BJ (cell line): ENCODE data around the gene DENND2D. TPM values are rescaled to one million over a fixed set of nuclear protein-coding genes. Genes with fewer than 3 reads are reported as not detected.

Experiments used
- CTCF ChIA-PET: fragments of 350-600 bp; formaldehyde crosslinking; extraction: SDS; loops from one replicate; lab custom pipeline; 2021; ENCODE audit warnings: antibody characterized with exemption, inconsistent platforms; lab: Yijun Ruan, JAX
- POLR2A ChIA-PET: fragments of 300-600 bp; sonication (Branson Sonifier 250); formaldehyde crosslinking; extraction: SDS; loops from one replicate; lab custom pipeline; 2021; ENCODE audit warnings: antibody characterized with exemption; lab: Charles Lee
- DNase-seq: peaks from one replicate; pipeline ENCODE4 v3.0.0-alpha.2; 2011; ENCODE audit warnings: low read depth
- H3K27me3 ChIP-seq: 2 replicates; pipeline ENCODE4 v1.6.0; 2011; ENCODE audit warnings: low read length; ENCODE audit not compliant: control insufficient read depth, insufficient read depth
- H3K36me3 ChIP-seq: 2 replicates; pipeline ENCODE4 v1.5.1; 2011; ENCODE audit warnings: low read length; ENCODE audit not compliant: control insufficient read depth, insufficient read depth
- H3K4me3 ChIP-seq: 2 replicates; pipeline ENCODE4 v1.5.1; 2011; ENCODE audit warnings: low read depth, mild to moderate bottlenecking, control low read depth, low read length
- polyA plus RNA-seq: library from polyadenylated mRNA; depleted of rRNA; stranded (reverse); fragments of >200 nt; gene quantifications from 2 replicates; pipeline ENCODE4 v1.2.3, GENCODE V29; 2011
- TF ChIP-seq, protein P1 (sequence below): IDR thresholded peaks from 2 replicates; pipeline ENCODE4 v1.5.1; 2011; ENCODE audit warnings: low read depth, mild to moderate bottlenecking, control low read depth, inconsistent platforms, low read length, moderate library complexity; ENCODE audit not compliant: insufficient read depth

Gene DENND2D
- polyA plus RNA-seq, 1 experiment, result 3.9 TPM

DNA sequence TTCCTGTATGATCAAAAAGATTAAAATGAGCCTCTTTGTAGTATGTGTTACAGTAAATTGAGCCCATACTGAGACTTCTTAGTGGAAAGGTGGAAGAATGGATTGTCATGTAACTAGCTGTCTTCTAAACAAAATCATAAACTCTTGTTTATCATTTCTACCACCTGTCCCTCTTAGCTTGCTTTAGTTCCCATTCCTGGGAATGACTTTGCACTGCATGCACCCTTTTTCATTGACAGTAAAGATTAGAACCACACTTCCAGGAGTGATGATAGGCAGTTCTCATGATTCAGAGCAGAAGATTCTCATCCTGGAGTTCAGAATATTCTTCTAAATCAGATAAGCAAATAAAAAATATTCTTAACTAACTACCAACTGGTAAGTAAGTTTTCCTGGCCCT is 28.0 kb downstream of the DENND2D start:
- DNase-seq, result no peak
- Histone ChIP-seq H3K27me3 (no peaks in the 10 kb centered on the region), H3K4me3 (no peak overlapping the region), H3K36me3 (no peaks in the 10 kb centered on the region)
- CTCF ChIA-PET, result no interaction called here
- TF ChIP-seq, protein P1, sequence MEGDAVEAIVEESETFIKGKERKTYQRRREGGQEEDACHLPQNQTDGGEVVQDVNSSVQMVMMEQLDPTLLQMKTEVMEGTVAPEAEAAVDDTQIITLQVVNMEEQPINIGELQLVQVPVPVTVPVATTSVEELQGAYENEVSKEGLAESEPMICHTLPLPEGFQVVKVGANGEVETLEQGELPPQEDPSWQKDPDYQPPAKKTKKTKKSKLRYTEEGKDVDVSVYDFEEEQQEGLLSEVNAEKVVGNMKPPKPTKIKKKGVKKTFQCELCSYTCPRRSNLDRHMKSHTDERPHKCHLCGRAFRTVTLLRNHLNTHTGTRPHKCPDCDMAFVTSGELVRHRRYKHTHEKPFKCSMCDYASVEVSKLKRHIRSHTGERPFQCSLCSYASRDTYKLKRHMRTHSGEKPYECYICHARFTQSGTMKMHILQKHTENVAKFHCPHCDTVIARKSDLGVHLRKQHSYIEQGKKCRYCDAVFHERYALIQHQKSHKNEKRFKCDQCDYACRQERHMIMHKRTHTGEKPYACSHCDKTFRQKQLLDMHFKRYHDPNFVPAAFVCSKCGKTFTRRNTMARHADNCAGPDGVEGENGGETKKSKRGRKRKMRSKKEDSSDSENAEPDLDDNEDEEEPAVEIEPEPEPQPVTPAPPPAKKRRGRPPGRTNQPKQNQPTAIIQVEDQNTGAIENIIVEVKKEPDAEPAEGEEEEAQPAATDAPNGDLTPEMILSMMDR, result no peak
- POLR2A ChIA-PET, result no interaction called here

DNA sequence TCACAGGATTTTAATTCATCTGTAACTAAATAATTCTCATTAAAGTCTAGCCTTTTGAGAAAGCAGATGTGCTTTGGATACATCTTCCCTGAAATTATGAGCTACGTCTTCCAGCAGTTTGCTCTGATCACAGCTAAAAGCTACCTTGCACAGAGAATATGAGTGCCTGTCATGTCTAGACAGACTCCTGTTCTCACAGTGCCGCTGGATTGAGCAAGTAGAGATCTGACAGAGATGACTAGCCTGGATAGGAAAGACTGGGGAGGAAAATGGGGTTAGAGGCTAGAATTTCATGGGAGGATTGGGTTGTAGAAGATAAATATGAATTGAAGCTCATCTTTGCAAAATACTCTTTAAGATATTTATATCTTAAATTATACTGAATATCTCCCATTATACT is 36.3 kb downstream of the DENND2D start:
- POLR2A ChIA-PET, result no interaction called here
- DNase-seq, result no peak
- TF ChIP-seq, protein P1, result no peak
- H3K27me3 ChIP-seq, result no peaks in the 10 kb centered on the region
- CTCF ChIA-PET, result no interaction called here
- no peak overlapping the region for H3K4me3 ChIP-seq
- H3K36me3 ChIP-seq, result no peaks in the 10 kb centered on the region

DNA sequence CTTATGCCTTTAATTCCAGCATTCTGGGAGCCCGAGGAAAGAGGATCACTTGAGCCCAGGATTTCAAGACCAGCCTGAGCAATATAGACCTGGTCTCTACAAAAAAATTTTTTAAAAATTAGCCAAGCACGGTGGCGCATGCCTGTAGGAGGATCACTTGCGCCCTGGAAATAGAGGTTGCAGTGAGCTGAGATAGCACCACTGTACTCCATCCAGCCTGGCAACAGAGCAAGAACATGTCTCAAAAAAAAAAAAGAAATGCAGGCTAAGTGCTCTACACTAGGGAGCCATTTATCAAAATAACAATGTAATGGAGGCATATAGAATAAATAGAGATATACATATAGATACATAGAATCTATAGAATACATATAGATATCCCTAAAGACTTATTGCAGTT is 37.1 kb downstream of the DENND2D start:
- DNase-seq, result no peak
- Histone ChIP-seq H3K4me3 (no peak overlapping the region), H3K36me3 (no peaks in the 10 kb centered on the region), H3K27me3 (no peaks in the 10 kb centered on the region)
- TF ChIP-seq, protein P1, result no peak
- ChIA-PET POLR2A (no interaction called here), CTCF (no interaction called here)

DNA sequence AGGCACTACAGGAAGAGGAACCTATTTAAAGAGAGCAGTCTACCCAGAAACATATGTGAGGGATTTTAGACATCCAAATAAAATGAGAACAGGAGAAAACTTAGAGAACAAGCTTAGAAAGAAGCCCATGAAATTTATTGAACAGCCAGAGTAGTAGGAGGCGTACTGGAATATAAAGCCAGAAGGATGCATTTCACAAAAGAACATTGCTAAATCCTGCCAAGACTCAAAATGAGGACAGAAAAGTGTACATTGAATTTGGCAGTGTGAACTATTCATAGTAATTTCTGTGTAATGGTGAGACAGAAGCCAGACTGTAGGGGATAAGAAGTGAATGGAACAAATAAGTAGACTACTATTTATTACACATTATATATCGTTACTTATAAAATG is 38.0 kb downstream of the DENND2D start:
- no peak overlapping the region for H3K4me3 ChIP-seq
- H3K36me3 ChIP-seq, result no peaks in the 10 kb centered on the region
- TF ChIP-seq, protein P1, result no peak
- DNase-seq, result no peak
- no peaks in the 10 kb centered on the region for H3K27me3 ChIP-seq
- CTCF ChIA-PET, result no interaction called here
- POLR2A ChIA-PET, result no interaction called here

DNA sequence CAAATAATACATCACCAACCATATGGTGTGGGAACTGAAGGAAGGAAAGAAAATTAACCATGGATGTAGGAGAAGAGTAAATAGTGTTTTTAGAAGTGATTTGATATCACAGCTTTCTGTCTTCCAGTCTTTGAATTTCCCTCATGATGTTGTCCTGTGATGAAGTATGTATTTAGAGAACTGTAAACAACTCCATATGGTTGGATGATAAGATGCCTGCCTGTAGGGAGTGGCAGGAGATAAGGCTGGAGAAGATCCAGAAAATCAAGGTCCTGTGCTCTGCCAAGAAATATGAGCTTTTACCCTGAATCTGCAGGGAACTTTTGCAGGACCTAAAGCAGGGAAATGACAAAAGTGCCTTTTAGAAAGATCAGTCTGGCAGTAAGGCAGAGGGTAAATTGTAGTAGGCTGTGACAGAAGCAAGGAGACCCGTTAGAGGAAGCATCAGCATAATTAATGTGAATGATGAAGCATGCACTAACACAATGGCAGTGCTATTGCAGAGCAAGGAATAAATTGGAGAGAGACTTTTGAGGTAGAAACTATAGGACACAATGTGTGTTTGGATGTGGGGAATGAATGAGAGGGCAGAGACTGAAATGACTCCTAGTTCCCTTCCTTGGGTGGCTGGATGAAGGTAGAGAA is 38.5 kb downstream of the DENND2D start:
- no peaks in the 10 kb centered on the region for H3K36me3 ChIP-seq
- ChIA-PET POLR2A (no interaction called here), CTCF (no interaction called here)
- no peak for DNase-seq
- H3K4me3 ChIP-seq, result no peak overlapping the region
- TF ChIP-seq, protein P1, result no peak
- no peaks in the 10 kb centered on the region for H3K27me3 ChIP-seq
